NT2/D1 (cell line): ENCODE data around the gene GCC2.

Experiments
- SUZ12 ChIP-seq: IDR thresholded peaks from 2 replicates; pipeline ENCODE4 v1.6.1; 2011; ENCODE audit not compliant: insufficient read length, insufficient read depth; ENCODE audit errors: extremely low read depth
- YY1 ChIP-seq: IDR thresholded peaks from 2 replicates; pipeline ENCODE4 v1.6.1; 2011; ENCODE audit not compliant: insufficient read length, insufficient read depth

- no peak for TF ChIP-seq YY1
- TF ChIP-seq SUZ12: no peak
These were observed 20.6 kb upstream of the GCC2 start for GRCh38 chr2:108428286-108429009.
